ENCODE data around the gene DOK5. TPM values are rescaled to one million over a fixed set of nuclear protein-coding genes. Genes with fewer than 3 reads are reported as not detected.

The DOK5 gene
- total RNA-seq, 3 donors from 2014 or later (not counting 1 experiment from before 2014, with no cell fraction given) = not detected

GRCh38 chr20:54639941-54640340, 164.5 kb downstream of the DOK5 start:
- 86% methylated on average over 8 of the region's 8 CpGs for WGBS (ENCODE audit: insufficient coverage)
- Histone ChIP-seq H3K4me3 (ENCODE audit: low read length) (no peak overlapping the region), H3K4me1 (ENCODE audit: control insufficient read depth, insufficient read depth, low read length) (no peaks in the 10 kb centered on the region), H3K27me3 (ENCODE audit: control insufficient read depth, insufficient read depth, low read length) (no peaks in the 10 kb centered on the region), H3K36me3 (ENCODE audit: control insufficient read depth, insufficient read depth, low read length) (no peaks in the 10 kb centered on the region), H3K9me3 (ENCODE audit: control insufficient read depth, insufficient read depth, low read length) (no peaks in the 10 kb centered on the region), H3K27ac (ENCODE audit: low read length) (no peak overlapping the region)
- Mint-ChIP-seq H3K4me1 (no peaks in the 10 kb centered on the region), H3K4me3 (no peak overlapping the region), H3K9me3 (no peaks in the 10 kb centered on the region), H3K27ac (no peak overlapping the region), H3K27me3 (ENCODE audit: low read depth in 2 of 2) (peaks cover 0 to 7% of the 10 kb centered on the region in 2 donors), H3K36me3 (no peaks in the 10 kb centered on the region)
- TF ChIP-seq, protein P1, sequence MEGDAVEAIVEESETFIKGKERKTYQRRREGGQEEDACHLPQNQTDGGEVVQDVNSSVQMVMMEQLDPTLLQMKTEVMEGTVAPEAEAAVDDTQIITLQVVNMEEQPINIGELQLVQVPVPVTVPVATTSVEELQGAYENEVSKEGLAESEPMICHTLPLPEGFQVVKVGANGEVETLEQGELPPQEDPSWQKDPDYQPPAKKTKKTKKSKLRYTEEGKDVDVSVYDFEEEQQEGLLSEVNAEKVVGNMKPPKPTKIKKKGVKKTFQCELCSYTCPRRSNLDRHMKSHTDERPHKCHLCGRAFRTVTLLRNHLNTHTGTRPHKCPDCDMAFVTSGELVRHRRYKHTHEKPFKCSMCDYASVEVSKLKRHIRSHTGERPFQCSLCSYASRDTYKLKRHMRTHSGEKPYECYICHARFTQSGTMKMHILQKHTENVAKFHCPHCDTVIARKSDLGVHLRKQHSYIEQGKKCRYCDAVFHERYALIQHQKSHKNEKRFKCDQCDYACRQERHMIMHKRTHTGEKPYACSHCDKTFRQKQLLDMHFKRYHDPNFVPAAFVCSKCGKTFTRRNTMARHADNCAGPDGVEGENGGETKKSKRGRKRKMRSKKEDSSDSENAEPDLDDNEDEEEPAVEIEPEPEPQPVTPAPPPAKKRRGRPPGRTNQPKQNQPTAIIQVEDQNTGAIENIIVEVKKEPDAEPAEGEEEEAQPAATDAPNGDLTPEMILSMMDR (IDR thresholded peaks at IDR 0.05) = no peak
- DNase-seq (no peak), ATAC-seq (no peak)
- intact Hi-C loops (cut with micrococcal nuclease) = loop anchor here (10.0 kb wide), 1 partner anchor 435 kb away; the partner anchor contains the start of gene PFDN4

DNA sequence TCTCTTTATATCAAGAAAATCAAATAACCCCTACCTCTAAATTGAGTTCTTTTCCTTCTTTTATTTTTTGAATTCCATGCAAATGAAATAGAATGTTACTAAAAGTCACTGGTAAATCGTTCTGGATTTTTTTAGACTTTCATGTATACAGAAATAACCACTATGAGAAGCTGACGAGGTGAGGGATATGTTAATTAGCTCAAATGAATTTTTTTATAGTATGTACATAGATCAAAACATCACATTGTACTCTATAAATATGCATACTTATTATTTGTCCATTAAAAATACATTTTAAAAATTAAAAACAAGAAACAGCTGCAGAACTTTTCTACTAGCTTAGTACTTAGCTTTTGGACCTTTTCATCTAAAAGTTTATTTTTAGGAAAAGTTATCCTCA, 165.4 kb downstream of the DOK5 start:
- DNase-seq (no peak), ATAC-seq (no peak)
- Histone ChIP-seq H3K27ac (ENCODE audit: low read length) (no peak overlapping the region), H3K9me3 (ENCODE audit: control insufficient read depth, insufficient read depth, low read length) (no peaks in the 10 kb centered on the region), H3K4me3 (ENCODE audit: low read length) (no peak overlapping the region), H3K27me3 (ENCODE audit: control insufficient read depth, insufficient read depth, low read length) (no peaks in the 10 kb centered on the region), H3K36me3 (ENCODE audit: control insufficient read depth, insufficient read depth, low read length) (no peaks in the 10 kb centered on the region), H3K4me1 (ENCODE audit: control insufficient read depth, insufficient read depth, low read length) (no peaks in the 10 kb centered on the region)
- Mint-ChIP-seq H3K9me3 (no peaks in the 10 kb centered on the region), H3K4me1 (no peaks in the 10 kb centered on the region), H3K36me3 (no peaks in the 10 kb centered on the region), H3K27ac (no peak overlapping the region), H3K27me3 (ENCODE audit: low read depth in 2 of 2) (peaks cover 0 to 7% of the 10 kb centered on the region in 2 donors), H3K4me3 (no peak overlapping the region)
- TF ChIP-seq, protein P1 (IDR thresholded peaks at IDR 0.05) = no peak
- WGBS (ENCODE audit: insufficient coverage) = no CpG with 5 or more reads among the region's 2 CpGs
- intact Hi-C loops (cut with micrococcal nuclease) = loop anchor here (10.0 kb wide), 1 partner anchor 436 kb away; the partner anchor contains the start of gene PFDN4

DNA sequence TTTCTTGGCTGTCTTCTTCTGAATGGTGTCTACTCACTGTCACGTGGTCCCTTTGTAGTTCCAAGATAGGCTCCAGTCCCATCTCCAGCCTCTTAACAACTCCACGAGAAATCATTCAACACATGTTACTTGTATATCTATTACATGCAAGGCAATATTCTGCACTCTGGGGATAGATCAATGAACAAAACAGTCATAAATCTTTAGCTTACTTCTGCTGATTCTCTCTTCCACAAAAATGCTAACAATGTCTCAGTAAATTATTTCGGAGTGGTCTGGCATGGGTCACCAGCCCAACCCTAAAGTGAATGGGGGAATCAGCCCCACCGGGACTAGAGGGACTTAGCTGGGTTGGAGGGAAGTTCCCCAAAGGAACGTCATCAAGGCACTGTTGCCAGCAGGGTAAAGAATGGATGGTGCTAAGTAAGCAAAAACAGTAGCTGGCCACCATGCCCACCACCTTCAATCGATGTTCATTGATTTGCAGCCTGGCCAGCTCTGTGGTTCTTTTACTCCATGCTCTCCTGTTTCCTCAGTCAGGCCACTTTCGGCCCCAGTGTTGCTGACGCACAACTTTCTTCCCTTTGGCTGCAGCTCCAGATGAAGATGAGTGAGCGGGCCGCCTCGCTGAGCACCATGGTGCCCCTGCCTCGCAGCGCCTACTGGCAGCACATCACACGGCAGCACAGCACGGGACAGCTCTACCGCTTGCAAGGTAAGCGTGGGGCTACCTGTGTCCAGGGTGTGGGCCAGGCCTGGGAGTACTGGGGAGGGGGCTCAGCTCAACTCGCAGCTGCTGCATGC, 167.7 kb downstream of the DOK5 start:
- WGBS (ENCODE audit: insufficient coverage) = 91% methylated on average over 18 of the region's 18 CpGs
- ATAC-seq (no peak), DNase-seq (no peak)
- Mint-ChIP-seq H3K27ac (no peak overlapping the region), H3K4me1 (no peaks in the 10 kb centered on the region), H3K36me3 (no peaks in the 10 kb centered on the region), H3K4me3 (no peak overlapping the region), H3K27me3 (ENCODE audit: low read depth in 2 of 2) (peaks cover 0 to 8% of the 10 kb centered on the region in 2 donors), H3K9me3 (no peaks in the 10 kb centered on the region)
- Histone ChIP-seq H3K9me3 (ENCODE audit: control insufficient read depth, insufficient read depth, low read length) (no peaks in the 10 kb centered on the region), H3K36me3 (ENCODE audit: control insufficient read depth, insufficient read depth, low read length) (no peaks in the 10 kb centered on the region), H3K27ac (ENCODE audit: low read length) (no peak overlapping the region), H3K4me1 (ENCODE audit: control insufficient read depth, insufficient read depth, low read length) (no peaks in the 10 kb centered on the region), H3K27me3 (ENCODE audit: control insufficient read depth, insufficient read depth, low read length) (no peaks in the 10 kb centered on the region), H3K4me3 (ENCODE audit: low read length) (no peak overlapping the region)
- TF ChIP-seq, protein P1 (IDR thresholded peaks at IDR 0.05) = no peak
- intact Hi-C loops (cut with micrococcal nuclease) = loop anchor here (10.0 kb wide), 1 partner anchor 438 kb away; the partner anchor contains the start of gene PFDN4
